K562 (cell line): ENCODE data around the gene OCA2. TPM values are rescaled to one million over a fixed set of nuclear protein-coding genes. Genes with fewer than 3 reads are reported as not detected.

ENCODE experiments used
- ATAC-seq: fragments of 200-7000 bp; cut with Tn5 transposase; 3 replicates; pipeline ENCODE4 v1.9.1; 2020; ENCODE audit warnings: moderate library complexity
- BruUV-seq: library from RNA; stranded (reverse); fragments of 400-500 nt; replicated peaks from 2 replicates; lab custom pipeline; 2021; lab: Mats Ljungman, UMichigan
- CTCF ChIA-PET: fragments of 300-600 bp; formaldehyde crosslinking; extraction: SDS; loops from one replicate; lab custom pipeline; 2021; ENCODE audit warnings: low intra/inter-chr PET ratio; lab: Yijun Ruan, JAX
- POLR2A ChIA-PET: fragments of 300-600, 350-650 bp; sonication (Branson Sonifier 250); formaldehyde crosslinking; extraction: SDS; loops from one replicate; lab custom pipeline; 2021; ENCODE audit warnings: antibody characterized with exemption, inconsistent platforms; lab: Yijun Ruan, JAX
- DNase-seq, 4 experiments: peaks; one replicate each; pipeline versions ENCODE4 v3.0.0 to v3.0.0-alpha.2; 2011 to 2018; ENCODE audit warnings: low spot score in 3 of 4, mixed read lengths in 3 of 4; ENCODE audit errors: extremely low read depth in 1 of 4
- FAIRE-seq: peaks from 2 replicates; lab custom pipeline; 2011; peaks lifted over from hg19 to GRCh38; lab: Jason Lieb, UNC
- H2AFZ ChIP-seq: 2 replicates; pipeline ENCODE4 v1.6.0; 2011; ENCODE audit warnings: low read depth, low read length, control low read depth, inconsistent platforms
- H3K27ac ChIP-seq: fragments of 200-600 bp; 3 replicates; pipeline ENCODE4 v1.8.0; 2011; ENCODE audit warnings: low read depth, mild to moderate bottlenecking, control low read depth, inconsistent platforms, low read length, moderate library complexity, mixed read lengths; ENCODE audit errors: extremely low read depth
- H3K27me3 ChIP-seq, 2 experiments: fragments of 300-600 bp in 1 of 2; 2 replicates in 1 of 2; 3 replicates in 1 of 2; pipeline versions ENCODE4 v1.6.0 to v1.8.0; 2011; ENCODE audit warnings: inconsistent platforms in 2 of 2, low read length in 2 of 2, mild to moderate bottlenecking in 1 of 2, mixed read lengths in 1 of 2, moderate library complexity in 1 of 2; ENCODE audit not compliant: control insufficient read depth in 2 of 2, insufficient read depth in 2 of 2
- H3K36me3 ChIP-seq: fragments of 300-600 bp; 3 replicates; pipeline ENCODE4 v1.8.0; 2011; ENCODE audit warnings: mild to moderate bottlenecking, low read length, inconsistent platforms; ENCODE audit not compliant: control insufficient read depth, insufficient read depth
- H3K4me1 ChIP-seq, 2 experiments: fragments of 200-600 bp in 1 of 2; replicated peaks in 1 of 2; 2 replicates in 1 of 2; 3 replicates in 1 of 2; pipeline versions ENCODE4 v1.5.1 to v1.8.0; 2011; ENCODE audit warnings: inconsistent platforms in 2 of 2, low read length in 2 of 2, mild to moderate bottlenecking in 1 of 2, mixed read lengths in 1 of 2, moderate library complexity in 1 of 2; ENCODE audit not compliant: control insufficient read depth in 2 of 2, insufficient read depth in 2 of 2
- H3K4me2 ChIP-seq: 2 replicates; pipeline ENCODE4 v1.6.1; 2011; ENCODE audit warnings: low read length, control low read depth, inconsistent platforms, mixed read lengths; ENCODE audit not compliant: insufficient read depth
- H3K4me3 ChIP-seq: fragments of 200-600 bp; sonication (generic), shearing (Covaris generic); 2 replicates; pipeline ENCODE4 v1.5.1; 2016; ENCODE audit warnings: control low read depth, inconsistent platforms
- H3K79me2 ChIP-seq: fragments of 200-600 bp; 3 replicates; pipeline ENCODE4 v1.8.0; 2011; ENCODE audit warnings: low read length, inconsistent platforms; ENCODE audit not compliant: control insufficient read depth, insufficient read depth
- H3K9ac ChIP-seq, 2 experiments: 2 replicates each; pipeline versions ENCODE4 v1.6.0 to v1.6.1; 2011; ENCODE audit warnings: low read depth in 2 of 2, low read length in 2 of 2, control low read depth in 1 of 2, inconsistent platforms in 1 of 2, mild to moderate bottlenecking in 1 of 2, mixed read lengths in 1 of 2; ENCODE audit not compliant: insufficient read depth in 1 of 2
- H3K9me1 ChIP-seq: one replicate; pipeline ENCODE4 v1.6.0; 2011; ENCODE audit warnings: inconsistent platforms, mild to moderate bottlenecking, low read length, moderate library complexity; ENCODE audit not compliant: control insufficient read depth, insufficient read depth
- H3K9me3 ChIP-seq: replicated peaks from 2 replicates; pipeline ENCODE4 v1.5.1; 2011; ENCODE audit warnings: low read depth, low read length, inconsistent platforms; ENCODE audit not compliant: control insufficient read depth, insufficient read depth
- H4K20me1 ChIP-seq: replicated peaks from 2 replicates; pipeline ENCODE4 v1.6.1; 2011; ENCODE audit warnings: low read length, inconsistent platforms, mixed read lengths; ENCODE audit not compliant: control insufficient read depth, insufficient read depth
- TAF9B ChIP-seq: fragments of 450-650 bp; IDR thresholded peaks from 2 replicates; pipeline ENCODE4 v1.6.1; 2018; ENCODE audit warnings: mild to moderate bottlenecking; ENCODE audit not compliant: partially characterized antibody
- WHSC1 ChIP-seq: IDR thresholded peaks from one replicate; pipeline ENCODE4 v1.6.1; 2012; ENCODE audit warnings: low read length, control low read depth, inconsistent platforms
- WGBS: fragments of 100-300 bp; shearing (Covaris generic); methylation state at CpG from one replicate; pipeline ENCODE4 v1.1.6; 2016; ENCODE audit warnings: low coverage, mixed read lengths; ENCODE audit not compliant: insufficient coverage; ENCODE audit errors: missing lambda C conversion rate; 5-methylcytosine and 5-hydroxymethylcytosine counted together
- in situ Hi-C: fragments of 300-500 bp; cut with MboI; formaldehyde crosslinking; loops from 4 replicates; pipeline ENCODE4 v1.15.0; 2018; ENCODE audit warnings: inconsistent platforms, mixed read lengths
- intact Hi-C: fragments of 100-400 bp; cut with micrococcal nuclease; formaldehyde crosslinking; loops from 2 replicates; pipeline ENCODE4 v1.14.2; 2022
- polyA plus RNA-seq, 8 experiments: library from polyadenylated mRNA; depleted of rRNA in 4 of 8; stranded (reverse) in 5 of 8; unstranded in 3 of 8; fragments of >200 nt; fragmentation: Nextera tagmentation in 2 of 8; fragmentation: Illumina TruSeq in 1 of 8; extraction: Ambion mirVana in 2 of 8; extraction: Trizol in 1 of 8; gene quantifications; 2 replicates each; pipeline versions ENCODE4 v1.2.1 to v1.2.3, GENCODE V29; 2011 to 2014; ENCODE audit warnings: inconsistent platforms in 1 of 8, missing spikeins in 1 of 8
- total RNA-seq, 7 experiments: library from RNA; depleted of rRNA in 6 of 7; stranded (reverse); fragments of >200 nt in 6 of 7; fragmentation: Illumina TruSeq in 2 of 7; extraction: Trizol in 2 of 7; gene quantifications; 2 replicates each; pipeline versions ENCODE4 v1.2.1 to v1.2.3, GENCODE V29; 2011 to 2021; ENCODE audit warnings: low replicate concordance in 1 of 7
- TF ChIP-seq, protein P1 (sequence below): sonication (generic); formaldehyde crosslinking; IDR thresholded peaks from 2 replicates; pipeline ENCODE4 v1.8.1; 2022; ENCODE audit warnings: missing genetic modification reagents

Gene OCA2
- total and polyA plus RNA-seq, 9 of the 15 experiments (the other 6 are each of a cell fraction or from before 2014, with no cell fraction given), result 0.07 to 0.59 (median 0.17) TPM; not detected in 1

DNA sequence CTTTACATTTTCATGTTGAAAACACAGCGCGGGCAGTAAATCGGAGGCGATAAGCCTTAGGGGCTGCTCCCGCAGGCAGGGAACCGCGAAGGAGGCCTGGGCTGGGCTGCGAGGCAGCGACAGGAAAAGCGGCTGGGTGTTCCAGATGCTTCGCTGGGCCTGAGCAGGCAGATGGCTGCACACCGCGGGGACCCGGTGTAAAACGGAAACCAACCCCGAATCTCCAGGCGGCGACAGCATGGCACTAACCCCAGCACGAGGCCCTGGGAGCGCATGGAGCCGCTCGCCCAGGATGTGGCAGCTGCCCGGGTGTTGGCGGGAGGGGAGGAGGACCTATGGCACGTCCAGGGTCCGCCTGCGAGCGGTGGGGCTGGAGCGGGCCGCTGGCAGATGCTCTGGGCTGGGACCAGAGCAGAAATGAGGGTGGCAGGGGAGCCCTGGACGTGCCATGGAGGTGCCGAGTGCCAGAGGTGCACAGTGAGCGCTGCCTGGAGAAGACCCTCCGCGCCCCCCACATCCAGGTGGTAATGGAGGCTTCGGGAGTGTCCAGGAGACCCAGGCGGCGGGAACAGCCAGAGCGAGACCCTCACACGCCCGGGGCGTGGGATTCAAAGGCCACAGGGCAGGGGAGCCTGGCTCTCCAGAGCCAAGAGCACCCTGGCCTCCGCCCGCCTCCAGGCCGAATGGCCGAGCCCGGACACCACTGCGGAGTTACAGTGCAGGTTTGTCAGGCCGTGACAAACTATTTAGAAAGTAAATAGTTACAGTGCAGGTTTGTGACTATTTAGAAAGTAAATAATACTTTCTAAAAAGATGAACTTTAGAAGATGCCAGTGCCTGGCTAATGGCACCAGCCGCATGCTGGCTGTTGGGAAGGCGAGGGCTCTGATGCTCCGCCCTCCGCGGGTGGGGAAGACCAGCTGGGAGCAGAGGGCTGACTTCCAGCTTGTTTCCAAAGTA, 293.6 kb downstream of the OCA2 start:
- Histone ChIP-seq H3K4me1 (peaks cover 0 to 2% of the 10 kb centered on the region in 2 experiments; a peak in 2 of 5 replicates), H3K36me3 (no peaks in the 10 kb centered on the region), H3K9me1 (no peaks in the 10 kb centered on the region), H4K20me1 (no peaks in the 10 kb centered on the region), H3K9ac (no peak overlapping the region), H3K79me2 (no peaks in the 10 kb centered on the region), H3K27ac (no peak overlapping the region), H2AFZ (no peak overlapping the region), H3K9me3 (no peaks in the 10 kb centered on the region), H3K4me2 (no peak overlapping the region), H3K27me3 (peaks cover 12 to 35% of the 10 kb centered on the region in 2 experiments), H3K4me3 (no peak overlapping the region)
- ChIA-PET POLR2A (interaction anchor here (1.0 kb wide), 1 partner anchor 8 kb away, joined by 4 read pairs; no protein-coding TSS in a partner anchor), CTCF (no interaction called here)
- FAIRE-seq, result no peak
- no peak for ATAC-seq
- WGBS, result 5% methylated on average over 53 of the region's 54 CpGs
- in situ Hi-C loops (no loop called here), intact Hi-C loops (no loop called here)
- BruUV-seq, result no TSS peak
- no peak for DNase-seq
- no peak for TF ChIP-seq WHSC1

DNA sequence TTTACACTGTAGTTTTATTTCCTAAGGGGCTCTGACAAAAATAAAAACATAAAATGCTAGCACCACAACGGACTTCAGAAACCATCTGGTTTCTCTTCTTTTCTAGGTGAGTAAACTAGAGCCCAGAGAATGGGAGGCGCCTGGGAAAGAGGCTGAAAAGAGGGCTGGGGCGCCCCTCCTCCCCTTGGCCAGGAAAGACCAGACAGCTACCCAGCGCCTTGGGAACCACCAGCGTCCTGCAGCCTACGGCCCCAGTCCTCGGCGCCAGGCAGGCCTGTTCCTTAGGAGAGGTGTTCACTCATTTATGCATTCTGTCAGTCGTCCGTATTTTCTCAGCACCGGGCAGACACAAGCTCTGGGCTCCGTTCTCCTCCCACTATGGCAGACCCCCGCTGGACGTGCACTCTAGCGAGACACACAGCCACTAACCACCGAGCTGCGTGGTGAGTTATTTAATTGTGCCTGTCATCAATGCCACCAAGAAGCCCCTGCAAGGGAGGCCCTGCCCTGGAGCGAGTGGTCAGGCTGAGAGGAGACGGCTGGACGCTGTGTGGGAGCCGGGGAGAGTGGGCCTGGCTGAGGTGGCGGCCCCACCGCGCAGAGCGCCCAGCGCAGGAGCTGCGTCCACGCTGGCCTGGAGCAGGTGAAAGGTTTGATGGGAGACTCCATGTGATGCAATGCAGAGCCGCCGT, 294.4 kb downstream of the OCA2 start:
- ChIA-PET CTCF (no interaction called here), POLR2A (no interaction called here)
- ATAC-seq (no peak), DNase-seq (no peak), FAIRE-seq (no peak)
- Histone ChIP-seq H4K20me1 (no peaks in the 10 kb centered on the region), H3K9me1 (no peaks in the 10 kb centered on the region), H3K27me3 (peaks cover 12 to 35% of the 10 kb centered on the region in 2 experiments), H3K27ac (no peak overlapping the region), H3K79me2 (no peaks in the 10 kb centered on the region), H3K4me2 (no peak overlapping the region), H3K9ac (no peak overlapping the region), H3K4me3 (no peak overlapping the region), H2AFZ (no peak overlapping the region), H3K4me1 (peaks cover 0 to 2% of the 10 kb centered on the region in 2 experiments; a peak in 2 of 5 replicates), H3K9me3 (no peaks in the 10 kb centered on the region), H3K36me3 (no peaks in the 10 kb centered on the region)
- in situ Hi-C loops (no loop called here), intact Hi-C loops (no loop called here)
- 2% methylated on average over 26 of the region's 30 CpGs for WGBS
- no TSS peak for BruUV-seq
- TF ChIP-seq TAF9B, result no peak
- TF ChIP-seq, protein P1, sequence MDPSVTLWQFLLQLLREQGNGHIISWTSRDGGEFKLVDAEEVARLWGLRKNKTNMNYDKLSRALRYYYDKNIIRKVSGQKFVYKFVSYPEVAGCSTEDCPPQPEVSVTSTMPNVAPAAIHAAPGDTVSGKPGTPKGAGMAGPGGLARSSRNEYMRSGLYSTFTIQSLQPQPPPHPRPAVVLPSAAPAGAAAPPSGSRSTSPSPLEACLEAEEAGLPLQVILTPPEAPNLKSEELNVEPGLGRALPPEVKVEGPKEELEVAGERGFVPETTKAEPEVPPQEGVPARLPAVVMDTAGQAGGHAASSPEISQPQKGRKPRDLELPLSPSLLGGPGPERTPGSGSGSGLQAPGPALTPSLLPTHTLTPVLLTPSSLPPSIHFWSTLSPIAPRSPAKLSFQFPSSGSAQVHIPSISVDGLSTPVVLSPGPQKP (CRISPR knock-in tag), result no peak
- TF ChIP-seq, all 486 proteins: peak for 0
